Left renal pelvis (tissue), 4 donors: ENCODE measurements around the gene EPS15. TPM values are rescaled to one million over a fixed set of nuclear protein-coding genes. Genes with fewer than 3 reads are reported as not detected.
"Not testable (repeated sequence)": the region's sequence is repeated elsewhere in the genome, so short reads cannot be mapped to it uniquely, and the experiment has no call there.

Source experiments
- DNase-seq, 4 donors: peaks; one replicate each; pipeline ENCODE4 v3.0.0-alpha.2; 2013; ENCODE audit warnings: low read depth in 4 of 4, low spot score in 3 of 4
- polyA plus RNA-seq, 4 donors: library from polyadenylated mRNA; unstranded; fragments of 120-200 nt; gene quantifications; one replicate each; pipeline ENCODE4 v1.2.1, GENCODE V29; 2013; ENCODE audit not compliant: insufficient read length in 4 of 4

Gene EPS15
- polyA plus RNA-seq, 4 donors, result 42.9 to 47.3 (median 45.2) TPM

DNA sequence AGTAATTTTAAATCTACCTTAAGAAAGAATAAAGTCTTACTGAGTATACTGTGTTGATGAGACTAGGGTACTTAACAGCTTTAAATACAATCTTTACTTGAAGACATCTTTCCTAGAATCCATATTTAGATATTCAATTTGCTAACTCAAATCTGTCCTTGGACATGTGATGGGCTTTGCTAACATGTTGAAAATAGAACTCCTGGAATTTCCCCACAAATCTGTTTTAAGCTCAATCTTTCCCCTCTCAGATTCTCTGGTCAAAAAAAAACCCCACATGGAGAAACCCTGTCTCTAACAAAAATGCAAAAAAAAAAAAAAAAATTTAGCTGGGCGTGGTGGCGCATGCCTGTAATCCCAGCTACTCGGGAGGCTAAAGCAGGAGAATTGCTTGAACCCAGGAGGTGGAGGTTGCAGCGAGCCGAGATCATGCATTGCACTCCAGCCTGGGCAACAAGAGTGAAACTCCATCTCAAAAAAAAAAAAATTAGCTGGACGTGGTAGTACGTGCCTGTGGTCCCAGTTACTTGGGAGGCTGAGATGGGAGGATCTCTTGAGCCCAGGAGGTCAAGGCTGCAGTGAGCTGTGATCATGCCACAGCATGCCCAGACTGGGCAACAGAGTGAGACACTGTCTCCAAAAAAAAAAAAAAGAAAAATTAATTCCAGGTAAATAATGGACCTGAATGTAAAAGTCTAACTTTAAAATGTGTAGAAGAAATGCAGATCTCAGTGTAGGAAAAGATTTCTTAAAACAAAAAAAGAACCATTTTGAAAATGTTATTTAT, 109.1 kb downstream of the EPS15 start:
- not testable (repeated sequence) for DNase-seq

DNA sequence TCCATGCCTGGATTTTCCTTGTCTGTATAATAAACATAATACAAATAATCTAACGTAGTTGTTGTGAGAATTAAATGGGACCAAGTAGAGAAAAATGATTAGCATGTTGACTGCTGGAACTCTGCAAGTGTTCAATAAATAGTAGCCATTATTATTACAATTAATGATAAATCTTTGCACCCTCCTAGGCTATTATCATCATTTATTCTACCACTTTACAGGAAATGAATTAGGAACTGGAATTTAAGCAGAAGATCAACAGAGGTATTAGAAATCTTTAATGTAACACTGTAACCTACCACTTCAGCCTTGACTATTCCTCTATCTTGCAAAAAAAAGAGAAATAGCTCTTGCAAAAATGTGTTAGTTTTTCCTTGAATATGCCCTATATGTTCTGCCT, 126.8 kb downstream of the EPS15 start:
- no peak for DNase-seq

DNA sequence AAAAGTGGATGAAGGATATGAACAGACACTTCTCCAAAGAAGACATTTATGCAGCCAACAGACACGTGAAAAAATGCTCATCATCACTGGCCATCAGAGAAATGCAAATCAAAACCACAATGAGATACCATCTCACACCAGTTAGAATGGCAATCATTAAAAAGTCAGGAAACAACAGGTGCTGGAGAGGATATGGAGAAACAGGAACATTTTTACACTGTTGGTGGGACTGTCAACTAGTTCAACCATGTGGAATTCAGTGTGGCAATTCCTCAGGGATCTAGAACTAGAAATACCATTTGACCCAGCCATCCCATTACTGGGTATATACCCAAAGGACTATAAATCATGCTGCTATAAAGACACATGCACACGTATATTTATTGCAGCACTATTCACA, 128.4 kb downstream of the EPS15 start:
- not testable (repeated sequence) for DNase-seq

DNA sequence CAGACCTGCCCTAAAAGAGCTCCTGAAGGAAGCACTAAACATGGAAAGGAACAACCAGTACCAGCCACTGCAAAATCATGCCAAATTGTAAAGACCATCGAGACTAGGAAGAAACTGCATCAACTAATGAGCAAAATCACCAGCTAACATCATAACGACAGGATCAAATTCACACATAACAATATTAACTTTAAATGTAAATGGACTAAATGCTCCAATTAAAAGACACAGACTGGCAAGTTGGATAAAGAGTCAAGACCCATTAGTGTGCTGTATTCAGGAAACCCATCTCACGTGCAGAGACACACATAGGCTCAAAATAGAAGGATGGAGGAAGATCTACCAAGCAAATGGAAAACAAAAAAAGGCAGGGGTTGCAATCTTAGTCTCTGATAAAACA, 131.8 kb downstream of the EPS15 start:
- not testable (repeated sequence) for DNase-seq

DNA sequence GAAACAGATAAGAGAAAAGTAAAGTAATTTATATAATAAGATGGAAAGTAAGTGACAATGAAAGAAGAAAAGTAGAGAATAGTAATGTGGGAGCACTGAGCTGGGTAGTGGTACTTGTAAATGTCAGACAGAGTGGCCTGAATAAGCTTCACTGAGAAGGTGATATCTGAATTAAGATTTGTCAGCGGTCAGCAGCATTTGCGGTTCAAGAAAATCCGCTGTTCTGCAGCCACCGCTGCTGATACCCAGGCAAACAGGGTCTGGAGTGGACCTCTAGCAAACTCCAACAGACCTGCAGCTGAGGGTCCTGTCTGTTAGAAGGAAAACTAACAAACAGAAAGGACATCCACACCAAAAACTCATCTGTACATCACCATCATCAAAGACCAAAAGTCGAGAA, 132.8 kb downstream of the EPS15 start:
- DNase-seq, result not testable (repeated sequence)

DNA sequence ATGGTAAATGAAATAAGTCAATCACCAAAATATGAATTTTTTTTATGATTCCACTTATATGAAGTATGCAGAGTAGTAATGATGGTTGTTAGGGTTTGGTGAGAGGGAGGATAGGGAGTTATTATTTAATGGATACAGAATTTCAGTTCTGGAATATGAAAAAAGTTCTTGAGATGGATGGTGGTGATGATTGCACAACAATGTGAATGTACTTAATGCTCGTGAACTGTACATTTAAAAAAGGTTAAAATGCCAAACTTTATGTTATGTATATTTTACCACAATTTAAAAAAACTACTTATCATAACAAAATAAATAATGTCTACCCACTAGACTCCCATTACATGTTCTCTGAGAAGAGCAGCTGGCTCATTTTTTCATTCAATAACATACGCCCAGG, 133.3 kb downstream of the EPS15 start:
- DNase-seq, result no peak

DNA sequence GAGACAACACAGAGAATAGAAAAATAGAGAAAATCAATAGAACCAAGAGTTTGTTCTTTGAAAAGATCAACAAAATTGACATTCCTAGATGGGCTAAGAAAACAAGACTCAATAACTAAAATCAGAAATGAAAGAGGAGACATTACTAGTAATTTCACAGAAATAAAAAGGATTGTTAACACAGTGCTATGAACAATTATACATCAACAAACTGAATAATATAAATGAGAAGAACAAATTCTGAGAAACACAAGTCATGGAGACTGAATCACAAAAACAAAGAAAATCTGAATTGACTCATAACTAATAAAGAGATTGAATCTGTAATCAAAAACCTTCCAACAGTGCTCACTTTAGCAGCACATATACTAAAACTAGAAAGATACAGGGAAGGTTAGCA, 137.1 kb downstream of the EPS15 start:
- no peak for DNase-seq

DNA sequence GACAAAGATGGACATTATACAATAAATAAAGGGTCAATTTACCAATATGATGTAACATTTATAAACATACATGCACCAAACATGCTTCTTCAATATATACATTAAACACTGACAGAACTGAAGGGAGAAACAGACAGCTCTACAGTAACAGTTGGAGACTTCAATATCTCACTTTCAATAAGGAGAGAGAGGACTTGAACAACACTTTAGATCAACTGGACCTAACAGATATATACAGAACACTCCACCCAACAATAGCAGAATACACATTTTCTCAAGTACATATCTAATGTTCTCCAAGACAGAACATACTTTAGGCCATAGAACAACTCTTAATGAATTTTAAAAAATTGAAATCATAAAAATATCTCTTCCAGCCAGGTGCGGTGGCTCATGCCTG, 138.1 kb downstream of the EPS15 start:
- no peak for DNase-seq

DNA sequence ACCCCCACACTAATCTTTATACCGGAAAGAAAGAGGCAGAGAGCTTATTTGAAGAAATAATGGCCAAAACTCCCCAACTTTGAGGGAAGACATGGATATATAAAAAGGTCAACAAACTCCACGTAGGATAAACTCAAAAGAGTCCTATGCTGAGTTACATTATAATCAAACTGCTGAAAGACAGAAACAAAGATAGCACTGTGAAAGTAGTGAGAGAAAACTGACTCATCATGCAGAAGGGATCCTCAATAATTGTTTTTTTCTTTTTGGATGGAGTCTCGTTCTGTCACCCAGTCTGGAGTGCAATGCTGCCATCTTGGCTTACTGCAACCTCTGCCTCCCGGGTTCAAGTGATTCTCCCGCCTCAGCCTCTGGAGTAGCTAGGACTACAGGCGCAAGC, 140.2 kb downstream of the EPS15 start:
- no peak for DNase-seq

DNA sequence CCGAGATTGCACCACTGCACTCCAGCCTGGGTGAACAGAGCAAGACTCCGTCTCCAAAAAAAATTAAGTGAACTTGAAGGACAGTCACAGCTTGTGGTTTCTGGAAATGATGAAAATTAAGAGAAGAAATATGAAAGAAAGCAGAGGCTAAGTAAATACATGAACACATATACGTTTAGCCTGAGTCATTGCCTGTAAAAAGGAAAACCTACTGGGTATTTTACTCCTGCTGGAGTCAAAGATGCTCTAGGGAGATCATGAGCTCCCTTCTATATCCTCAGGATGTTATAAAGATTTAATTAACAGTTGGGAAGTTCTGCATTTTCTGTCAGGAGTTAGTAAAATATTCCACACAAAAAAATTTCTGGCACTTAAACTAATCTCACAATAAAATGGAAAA, 145.2 kb downstream of the EPS15 start:
- DNase-seq, result no peak

DNA sequence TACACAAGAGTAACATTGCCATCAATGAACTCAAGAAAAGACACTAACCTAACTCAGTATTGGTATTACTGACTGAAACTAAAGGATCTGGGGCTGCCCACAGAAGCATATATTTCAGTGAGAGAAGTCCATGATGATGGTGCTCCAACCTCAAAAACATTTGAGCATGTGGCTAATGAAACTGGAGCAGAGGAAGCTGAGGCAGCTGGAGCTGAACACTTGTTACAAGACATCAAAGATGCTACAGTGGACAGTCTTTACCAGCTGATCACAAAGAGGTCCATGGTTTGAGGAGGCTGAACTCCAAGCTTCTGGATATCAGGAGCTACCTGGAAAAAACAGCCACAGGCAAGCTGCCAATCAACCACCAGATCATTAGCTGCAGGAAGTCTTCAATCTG, 146.5 kb downstream of the EPS15 start:
- DNase-seq, result no peak

DNA sequence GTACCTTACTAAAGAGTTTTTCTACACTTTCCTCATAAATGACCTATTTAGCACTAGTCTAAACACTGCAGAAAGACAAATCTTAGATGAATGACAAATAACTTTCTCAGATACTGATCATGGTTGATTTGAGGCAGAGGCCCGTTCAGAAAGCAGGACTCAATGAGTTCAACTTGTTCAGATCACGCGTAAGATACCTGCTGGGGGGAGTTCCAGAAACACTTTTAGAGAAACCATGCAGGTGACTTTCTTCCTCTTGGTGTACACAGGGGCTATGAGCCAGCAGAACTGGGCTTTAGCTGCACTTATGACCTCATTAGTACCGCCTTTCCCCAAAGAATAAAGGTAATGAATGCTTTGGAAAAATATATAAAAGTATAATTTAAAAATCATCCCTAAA, 149.9 kb downstream of the EPS15 start:
- DNase-seq, result no peak

DNA sequence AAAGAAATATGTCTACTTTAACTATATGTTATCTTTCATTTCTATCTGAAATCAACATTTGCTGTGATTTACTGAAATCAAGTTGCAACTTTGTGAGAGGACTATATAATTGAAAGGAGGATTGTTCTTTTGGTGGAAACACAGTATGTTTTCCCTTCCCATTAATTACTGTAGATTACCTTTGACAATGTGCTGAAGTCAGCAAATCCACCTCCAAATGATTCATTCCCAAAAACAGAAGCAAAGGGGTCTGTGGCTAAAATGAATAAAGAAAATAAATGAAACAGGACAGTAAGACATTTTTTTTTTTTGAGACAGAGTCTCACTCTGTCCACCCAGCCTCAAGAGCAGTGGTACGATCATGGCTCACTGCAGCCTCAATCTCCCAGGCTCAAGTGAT, 153.3 kb downstream of the EPS15 start:
- no peak for DNase-seq

DNA sequence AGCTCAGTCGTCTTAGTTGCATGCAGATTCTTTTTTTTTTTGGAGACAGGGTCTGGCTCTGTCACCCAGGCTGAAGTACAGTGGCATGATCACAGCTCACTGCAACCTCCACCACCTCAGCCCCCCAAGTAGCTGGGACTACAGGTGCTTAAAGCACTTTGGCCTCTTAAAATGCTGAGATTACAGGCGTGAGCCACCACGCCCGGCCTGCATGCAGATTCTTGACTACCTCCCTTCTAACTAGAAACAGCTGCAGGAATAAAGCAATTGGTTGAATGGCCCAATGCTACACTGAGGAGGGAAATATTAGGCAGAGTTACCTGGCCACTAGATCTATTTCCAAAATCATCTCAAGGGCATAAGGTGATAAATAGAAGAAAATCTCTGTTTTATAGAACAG, 159.2 kb downstream of the EPS15 start:
- DNase-seq, result no peak

DNA sequence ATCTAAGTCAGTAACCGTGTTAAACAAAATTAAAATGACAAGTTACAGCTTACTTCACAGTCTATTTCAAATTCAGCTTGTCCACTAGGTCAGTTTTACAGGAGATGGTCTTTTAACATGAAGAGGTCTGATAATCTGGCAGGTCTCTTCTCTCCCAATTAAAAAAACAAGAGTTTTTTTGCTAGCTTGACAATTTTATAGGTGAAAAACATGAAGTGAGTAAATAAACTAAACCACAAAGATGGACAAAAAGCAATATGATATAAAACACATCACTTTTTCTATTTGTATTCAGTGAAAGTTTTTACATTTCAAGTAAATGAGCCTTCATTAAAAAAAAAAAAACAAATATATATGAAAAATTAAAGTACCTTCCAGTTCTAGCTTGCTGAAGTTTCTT, 163.7 kb downstream of the EPS15 start:
- no peak for DNase-seq

DNA sequence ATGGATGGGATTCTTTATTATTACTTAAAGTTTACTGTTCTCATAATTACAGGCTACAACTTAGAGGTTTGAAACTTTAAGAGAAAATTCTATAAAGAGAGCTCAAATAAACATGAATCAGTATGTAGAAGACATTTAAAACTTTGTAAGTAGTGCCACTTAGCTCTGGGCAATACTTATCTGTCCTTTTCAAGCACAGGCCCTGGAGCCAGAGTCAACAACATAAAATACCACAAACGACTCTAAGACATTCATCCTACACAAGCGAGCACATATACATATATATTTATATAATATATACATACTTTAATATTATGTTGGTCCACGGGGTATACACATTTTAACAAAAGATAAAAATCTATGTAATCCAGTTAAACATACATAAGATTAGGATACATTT, 164.7 kb downstream of the EPS15 start:
- no peak for DNase-seq

DNA sequence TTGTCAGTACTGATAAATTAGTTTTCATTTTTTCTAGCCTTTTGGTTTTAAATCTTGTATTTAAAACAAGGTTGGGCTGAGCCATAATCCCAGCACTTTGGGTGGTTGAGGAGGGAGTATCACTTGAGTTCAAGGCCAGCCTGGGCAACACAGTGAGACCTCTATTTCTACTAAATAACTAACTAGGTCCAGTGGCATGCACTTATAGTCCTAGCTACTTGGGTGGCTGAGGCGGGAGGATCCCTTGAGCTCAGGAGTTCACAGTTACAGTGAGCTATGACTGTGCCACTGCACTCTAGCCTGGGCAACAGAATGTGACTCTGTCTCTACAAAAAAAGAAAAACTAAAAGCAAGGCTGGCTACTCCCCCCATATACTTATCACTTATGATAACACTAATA, 167.2 kb downstream of the EPS15 start:
- DNase-seq, result no peak

DNA sequence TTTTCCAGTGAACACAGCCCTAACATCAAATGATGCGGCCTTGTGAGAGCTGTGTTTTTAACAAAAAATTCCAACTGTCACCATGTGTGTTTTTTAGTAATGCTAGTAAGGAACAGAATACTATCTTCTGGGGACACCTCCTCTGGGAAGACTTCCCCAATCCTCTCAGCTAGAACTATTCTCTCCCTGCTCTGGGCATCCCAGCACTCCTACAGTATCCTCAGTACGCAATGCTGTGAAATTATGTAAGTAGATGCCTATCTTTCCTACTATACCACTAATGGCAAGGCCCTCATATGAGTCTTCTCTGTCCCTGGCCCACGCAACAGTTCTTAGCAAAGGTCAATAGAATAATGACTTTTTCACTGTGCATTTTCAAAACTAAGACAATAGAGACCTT, 169.2 kb downstream of the EPS15 start:
- no peak for DNase-seq

DNA sequence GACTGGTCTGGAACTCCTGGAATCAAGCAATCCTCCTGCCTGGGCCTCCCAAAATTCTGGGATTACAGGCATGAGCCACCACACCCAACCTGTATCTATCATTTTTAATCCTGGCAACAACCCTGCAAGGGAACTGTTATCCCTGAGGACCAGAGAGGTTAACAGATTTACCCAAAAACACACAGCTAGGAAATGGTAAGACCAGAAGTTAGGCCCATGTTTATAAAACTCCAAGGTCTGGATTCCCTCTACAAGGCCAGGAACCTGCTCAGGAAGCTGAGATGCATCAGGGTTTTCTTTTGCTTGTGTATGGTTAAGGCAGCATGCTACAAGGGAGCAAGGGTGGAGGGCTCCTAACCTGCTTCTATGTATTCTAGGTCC, 170.9 kb downstream of the EPS15 start:
- DNase-seq, result no peak

DNA sequence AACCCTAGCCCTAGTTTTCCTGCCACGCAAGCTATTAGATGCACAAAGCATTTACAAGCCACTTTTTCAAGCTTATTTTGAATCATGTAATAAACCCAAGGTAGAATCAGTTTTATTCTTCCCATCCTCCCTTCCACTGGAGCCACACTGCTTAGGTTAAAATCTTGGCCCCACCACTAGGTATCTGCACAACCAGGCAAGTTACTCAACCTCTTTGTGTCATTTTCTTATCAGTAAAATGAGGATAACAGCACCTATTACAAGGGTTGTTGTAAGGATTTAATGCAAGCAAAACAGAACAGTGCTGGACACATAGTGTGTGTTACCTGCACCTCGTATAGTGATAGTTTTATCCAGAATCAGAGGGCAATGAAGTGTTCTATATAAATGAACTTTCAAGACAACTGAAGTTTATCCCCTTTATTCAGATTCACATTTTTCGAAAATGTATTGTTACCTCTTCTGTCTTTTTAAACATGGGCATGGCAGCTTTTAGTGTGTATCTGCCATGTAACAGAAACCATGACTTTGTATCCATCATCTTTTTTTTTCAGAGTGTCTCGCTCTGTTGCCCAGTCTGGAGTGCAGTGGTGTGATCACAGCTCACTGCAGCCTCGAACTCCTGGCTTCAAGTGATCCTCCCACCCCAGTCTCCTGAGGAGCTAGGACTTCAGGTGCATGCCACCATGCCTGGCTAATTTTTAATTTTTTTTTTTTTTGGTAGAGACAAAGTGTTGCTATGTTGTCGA, 171.5 kb downstream of the EPS15 start:
- DNase-seq, result no peak

DNA sequence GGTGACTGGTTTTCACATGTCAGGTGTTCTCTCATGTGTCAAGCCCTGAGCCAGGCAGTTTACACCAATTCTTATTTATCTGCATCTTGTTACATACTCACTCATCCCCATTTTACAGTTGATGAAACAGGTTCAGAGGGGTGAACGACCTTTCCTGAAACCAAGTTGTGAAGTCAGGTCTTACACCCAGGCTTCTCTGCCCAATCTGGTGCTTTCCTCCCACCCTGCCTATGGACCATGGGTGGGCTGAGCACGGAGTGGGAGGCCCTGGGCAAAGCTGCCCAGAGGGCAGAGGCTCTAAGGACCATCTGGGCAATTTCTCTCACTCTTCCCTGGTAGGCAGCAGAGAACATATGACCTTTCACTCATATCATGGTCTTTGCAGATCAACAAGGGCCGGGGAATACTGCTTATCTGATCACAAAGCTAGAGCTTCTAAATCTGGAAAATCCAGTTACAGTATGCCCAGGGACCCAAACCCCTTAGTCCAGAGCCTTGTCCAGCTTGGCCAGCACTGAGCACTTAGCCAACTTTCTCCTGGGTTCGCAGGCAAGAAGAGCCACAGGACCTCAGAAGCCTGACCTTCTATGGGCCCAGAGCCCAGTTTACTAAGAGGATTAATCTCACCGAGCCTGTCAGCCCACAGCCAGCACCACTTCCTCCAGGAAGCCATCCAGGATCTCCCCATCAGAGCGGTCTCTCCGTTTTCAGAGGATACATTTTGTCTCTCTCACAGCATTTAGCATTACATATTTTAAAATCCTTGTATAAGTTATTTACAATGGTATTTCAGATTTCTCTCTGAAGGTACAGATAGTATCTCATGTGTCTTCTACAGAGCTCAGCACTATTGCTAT, 172.8 kb downstream of the EPS15 start:
- DNase-seq, result no peak
